SHP77 (cell line): ENCODE data around the gene NOCT.
"Not testable (repeated sequence)": the region's sequence is repeated elsewhere in the genome, so short reads cannot be mapped to it uniquely, and the experiment has no call there.

Experiments
- DNase-seq, 2 experiments: peaks; one replicate each; lab custom pipeline; 2025; lab: John Stamatoyannopoulos, UW

NOCT gene

DNA sequence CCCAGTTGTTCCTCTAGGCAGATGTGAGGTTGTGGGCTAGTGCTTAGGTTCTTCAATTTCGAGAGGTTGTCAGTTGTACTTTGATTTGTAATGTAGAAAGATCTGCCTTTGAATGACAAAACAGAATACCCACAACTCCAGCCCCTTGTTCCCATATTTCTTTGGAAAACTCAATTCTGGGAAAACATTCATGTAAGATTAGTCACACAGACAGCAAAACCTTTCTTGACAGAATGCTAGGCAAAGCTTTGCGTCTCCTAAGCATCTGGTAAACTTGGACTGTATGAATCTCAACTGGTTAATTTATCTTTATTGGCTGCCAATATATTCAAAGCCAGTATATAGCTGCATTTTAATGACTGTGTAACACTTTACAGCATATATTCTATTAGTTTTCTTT is 34.9 kb downstream of the NOCT start:
- no peak for DNase-seq

DNA sequence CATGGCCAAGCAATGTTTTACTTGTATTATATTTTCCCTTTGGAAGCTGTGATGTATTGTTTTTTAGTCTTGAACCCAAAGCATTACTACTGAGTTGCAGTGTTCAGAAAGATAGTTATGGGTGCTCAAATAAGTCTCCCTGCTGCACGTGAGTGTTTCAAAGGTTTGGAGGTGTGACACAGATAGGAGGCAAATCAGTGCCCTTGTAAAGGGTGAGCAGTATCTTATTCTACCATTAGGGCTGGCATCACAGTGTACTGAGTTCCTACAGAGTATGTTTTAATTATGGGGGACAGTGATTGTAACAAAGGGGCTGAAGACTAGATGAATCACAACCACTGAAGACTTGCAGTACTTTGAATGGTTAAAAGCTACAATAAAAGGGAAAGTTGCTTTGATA is 38.3 kb downstream of the NOCT start:
- DNase-seq: no peak

DNA sequence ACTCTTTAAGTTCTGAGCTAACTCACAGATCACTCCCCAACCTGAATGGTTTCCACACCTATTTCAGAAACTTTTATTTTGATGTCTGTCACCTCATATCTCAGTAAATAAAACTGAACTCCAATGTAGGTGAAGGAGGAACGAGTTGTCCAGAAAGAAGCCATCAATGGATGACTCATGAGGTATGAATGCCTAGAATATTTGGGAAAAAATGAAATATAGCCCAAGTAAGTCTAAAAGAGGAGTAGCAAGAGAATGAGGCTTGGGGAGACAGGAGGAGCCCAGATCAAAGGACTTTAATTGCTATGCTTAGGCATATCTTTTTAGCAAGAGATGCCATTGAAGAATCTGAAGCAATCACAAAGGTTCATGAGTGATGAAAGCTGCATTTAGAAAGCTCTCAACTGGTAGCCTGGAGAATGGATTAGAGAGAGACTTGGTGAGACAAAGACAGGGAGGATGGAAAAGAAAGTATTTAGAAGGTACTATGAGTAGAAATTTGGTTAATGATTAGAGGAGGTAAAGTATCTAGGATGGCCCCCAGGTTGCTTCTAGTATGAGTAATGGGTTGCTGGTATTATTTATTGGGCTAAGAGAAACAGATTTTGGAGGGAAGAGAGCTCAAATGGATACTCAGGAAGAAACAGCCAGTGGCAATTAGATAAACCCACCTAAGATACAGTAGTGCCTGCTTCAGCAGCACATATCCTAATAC is 39.4 kb downstream of the NOCT start:
- DNase-seq: no peak

DNA sequence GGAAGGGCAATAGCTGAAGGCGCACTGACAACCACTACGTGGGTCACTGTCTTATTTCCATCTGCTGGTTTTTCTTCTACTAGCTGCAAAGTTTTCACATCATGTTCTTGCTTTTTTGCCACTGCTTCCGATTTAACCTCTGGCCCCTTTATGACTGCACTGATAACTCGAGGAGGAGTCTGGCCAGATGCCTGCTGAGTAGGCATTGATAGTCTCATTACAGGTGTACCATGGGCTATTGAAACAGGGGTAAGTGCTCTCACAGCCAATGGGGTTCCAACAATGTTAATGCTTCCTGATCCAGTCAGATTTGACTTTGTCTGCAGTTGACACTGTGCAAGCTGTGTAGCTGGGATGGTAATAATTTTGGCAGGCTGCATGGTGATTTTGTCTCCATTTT is 43.4 kb downstream of the NOCT start:
- DNase-seq: not testable (repeated sequence)

DNA sequence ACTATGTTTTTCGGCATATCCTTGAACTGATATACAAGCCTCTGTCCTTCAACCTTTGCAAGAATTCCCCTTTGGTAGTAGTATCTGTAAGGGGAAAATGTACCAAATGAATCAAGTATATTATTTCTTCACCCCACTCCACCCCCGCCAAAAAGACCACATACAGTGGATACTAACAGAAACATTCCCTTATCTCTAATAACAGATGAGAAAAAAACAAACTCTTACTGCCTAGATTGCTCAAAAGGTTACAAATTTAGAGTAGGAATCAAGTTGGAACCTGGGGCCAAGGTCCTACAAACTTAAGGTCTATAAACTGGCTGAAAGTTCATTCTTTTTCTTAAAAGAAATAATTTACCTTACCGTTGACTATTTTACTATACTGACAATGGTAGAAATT is 45.0 kb downstream of the NOCT start:
- DNase-seq: no peak

DNA sequence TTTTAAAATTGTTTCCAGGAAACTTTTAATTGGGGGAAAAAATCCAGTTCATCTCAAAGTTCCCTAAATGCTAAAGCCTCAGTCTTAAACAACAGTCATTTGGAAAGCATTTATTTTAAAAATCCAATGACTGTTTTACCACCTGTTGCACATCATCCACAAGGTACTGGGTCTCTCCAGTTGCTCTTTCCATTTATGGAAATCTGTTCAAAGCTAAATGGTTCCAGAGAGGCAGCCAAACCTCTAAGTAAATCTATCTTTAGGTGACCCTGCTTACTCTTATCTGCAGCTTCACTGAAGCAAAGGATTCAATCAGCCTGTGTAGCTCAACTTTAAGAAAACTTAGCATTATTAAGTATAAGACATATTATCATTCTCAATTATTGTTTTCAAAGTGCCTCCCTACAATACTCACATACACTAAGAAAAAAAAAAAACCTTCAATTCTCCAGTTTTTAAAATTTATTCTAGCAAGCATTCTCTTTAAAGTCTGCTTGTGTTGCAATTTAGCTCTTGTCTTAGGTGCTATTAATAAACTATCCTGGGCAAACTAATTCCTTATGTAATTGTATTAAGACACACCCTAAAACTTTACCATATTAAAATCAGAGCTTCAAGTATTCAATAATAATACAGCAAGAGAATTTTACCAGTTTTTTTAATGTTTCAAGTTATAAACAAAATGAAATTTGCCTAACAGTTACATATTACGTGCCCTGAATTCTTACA is 60.6 kb downstream of the NOCT start:
- no peak for DNase-seq

DNA sequence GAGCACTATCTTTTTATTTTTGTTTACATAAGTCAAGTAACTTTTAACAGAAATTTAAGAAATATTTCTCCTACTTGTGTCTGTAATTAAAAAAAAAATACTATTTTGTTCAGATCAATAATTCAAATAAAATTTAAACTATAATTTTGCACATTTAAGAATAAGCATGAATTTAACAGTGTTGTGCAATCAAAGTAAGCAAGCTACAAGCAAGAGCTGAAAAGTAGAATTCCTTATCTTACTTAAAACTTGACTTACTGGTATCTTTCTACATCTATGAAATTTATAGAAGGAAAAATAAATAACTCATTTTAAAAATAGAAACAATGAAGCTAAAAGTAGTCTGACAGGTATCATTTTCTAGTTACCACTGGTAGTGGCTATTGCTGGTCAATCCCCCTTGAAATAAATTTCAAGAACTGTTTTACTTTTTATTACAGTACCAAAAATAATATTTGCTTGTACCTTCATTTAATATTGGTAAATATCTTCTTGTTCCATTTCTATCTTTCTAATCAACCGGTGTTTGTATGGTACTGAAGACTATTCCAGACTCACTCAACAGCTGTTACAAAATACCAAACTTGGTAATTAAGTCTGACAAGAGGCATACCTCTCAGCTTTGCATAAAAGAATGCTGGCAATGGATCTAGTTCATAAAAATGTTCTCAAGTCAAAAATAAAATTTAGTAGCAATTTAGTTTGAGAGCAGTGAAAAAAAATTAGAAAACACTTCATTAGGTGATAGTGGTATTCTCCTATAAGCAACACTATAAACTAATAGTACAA is 62.2 kb downstream of the NOCT start:
- DNase-seq: no peak

DNA sequence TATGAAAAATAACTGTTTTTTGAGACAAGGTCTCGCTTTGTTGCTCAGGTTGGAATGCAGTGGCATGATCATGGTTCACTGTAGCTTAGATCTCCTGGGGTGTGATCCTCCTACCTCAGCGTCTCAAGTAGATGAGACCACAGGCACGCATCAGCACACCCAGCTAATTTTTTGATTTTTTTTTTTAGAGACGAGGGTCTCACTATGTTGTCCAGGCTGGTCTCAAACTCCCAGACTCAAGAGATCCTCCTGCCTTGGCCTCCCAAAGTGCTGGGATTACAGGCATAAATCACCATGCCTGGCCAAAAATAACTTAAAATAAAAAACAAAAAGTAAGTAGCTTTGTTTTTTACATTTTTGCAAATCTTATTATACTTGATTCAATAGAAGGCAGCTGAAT is 63.3 kb downstream of the NOCT start:
- DNase-seq: no peak

DNA sequence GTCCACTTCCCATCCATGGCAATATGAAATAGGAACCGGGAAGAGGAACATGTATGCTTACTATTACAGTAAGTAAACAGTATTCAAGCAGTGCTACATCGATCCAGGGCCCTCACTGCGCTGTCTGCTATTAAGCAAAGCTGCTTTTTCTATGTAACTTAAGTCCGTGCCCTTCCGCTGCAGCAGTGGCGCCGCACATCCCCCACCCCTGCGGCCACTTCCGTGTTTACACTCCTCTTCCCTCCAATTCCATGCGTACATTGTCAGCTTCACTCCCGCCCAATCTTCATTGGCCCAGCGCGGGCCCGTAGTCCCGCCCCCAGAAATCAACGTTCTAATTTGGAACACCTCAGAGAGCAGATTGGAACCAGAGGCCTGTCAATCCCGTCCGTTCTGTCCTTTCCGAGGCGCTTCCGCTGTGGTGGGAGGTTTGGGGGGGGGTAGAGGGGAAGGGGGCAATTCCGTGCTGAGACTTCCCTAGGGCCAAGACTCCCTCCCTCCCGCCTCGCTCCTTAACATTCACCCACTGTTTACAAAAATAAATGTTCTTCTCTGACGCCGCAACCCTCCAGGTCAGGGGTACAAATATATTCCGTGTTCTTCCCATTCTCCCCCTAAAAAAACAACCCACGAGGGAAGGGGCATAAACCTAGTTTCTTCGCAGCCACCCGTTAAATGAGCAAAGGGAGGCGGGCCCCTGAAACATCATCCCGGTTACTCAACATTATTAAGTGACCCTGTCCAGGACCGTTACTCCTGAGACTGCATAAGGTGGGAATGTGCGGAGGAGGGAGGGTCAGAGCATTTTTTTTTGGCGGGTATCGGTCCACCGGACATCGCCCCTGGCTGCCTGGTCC is 67.4 kb downstream of the NOCT start:
- peak; percentile 87 to 89 for DNase-seq

DNA sequence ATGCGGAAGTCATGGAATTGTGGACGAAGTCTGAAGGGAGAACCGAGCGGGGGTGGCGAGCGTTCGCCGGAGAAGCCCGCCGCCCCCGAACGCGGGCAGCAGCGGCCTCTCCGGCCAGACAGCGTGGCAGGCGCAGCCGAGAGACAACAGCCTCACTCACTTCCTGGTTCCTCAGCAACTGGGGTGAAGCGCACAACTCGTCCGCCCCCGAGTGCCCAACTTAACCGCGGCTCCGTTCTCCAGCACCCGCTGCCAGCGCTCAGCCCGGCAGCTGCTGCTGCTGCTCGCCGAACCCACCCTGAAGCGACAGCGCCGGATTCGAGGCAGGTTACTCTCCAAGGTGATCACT is 68.0 kb downstream of the NOCT start:
- DNase-seq: peak in 1 of 2 experiments; percentile 33

DNA sequence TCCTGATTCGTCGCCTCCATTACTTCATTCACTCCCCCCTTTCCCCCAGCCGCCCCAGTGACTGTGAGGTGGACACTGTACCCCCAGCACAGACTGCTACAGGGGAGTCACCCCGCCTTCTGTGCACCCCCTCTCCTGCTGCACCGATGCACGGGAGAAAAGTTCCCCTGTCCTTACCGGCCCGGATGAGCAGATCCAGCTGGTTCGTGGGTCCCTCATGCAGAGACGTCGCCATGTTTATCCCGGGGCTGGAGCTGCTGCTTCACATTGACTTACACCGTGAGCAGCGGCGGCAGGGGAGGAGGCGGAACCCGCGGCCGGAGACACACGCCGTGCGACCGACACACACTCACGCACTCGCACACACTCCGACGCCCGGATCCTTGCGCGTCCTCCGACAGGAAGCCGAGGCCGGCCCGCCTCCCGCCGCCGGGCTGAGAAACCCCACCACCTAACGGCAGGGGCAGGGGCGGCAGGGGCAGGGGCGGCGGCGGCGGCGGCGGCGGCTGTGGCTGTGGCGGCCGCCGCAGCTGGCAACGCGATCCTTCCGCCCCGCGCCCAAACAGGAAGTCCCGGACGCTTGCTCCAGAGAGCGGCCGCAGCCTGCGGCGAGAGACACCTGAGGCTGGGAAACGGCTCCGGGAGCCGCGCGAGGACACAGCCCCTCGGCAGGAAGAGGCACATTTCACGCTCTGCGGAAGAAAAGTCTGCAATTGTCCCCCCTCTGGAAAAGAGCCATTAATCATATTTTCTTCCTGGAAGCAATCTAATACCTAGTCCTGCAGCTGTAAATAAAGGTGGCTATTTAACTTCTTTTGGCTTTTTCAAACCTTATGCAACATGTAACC is 68.6 kb downstream of the NOCT start:
- DNase-seq: peak; percentile 79 to 89

DNA sequence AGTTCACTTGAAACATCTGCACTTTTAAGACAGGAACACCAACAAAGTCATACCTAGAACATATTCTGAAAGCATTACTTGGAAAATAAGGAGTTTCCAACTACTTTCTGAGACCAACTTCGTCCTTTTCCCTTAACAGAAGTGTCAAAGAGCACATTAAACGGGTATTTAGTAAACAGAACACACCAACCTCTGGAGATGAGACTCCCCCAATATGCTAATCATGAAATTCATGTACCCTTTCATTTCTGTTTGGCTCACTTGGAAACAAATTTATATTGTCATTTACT is 69.2 kb downstream of the NOCT start:
- DNase-seq: no peak

DNA sequence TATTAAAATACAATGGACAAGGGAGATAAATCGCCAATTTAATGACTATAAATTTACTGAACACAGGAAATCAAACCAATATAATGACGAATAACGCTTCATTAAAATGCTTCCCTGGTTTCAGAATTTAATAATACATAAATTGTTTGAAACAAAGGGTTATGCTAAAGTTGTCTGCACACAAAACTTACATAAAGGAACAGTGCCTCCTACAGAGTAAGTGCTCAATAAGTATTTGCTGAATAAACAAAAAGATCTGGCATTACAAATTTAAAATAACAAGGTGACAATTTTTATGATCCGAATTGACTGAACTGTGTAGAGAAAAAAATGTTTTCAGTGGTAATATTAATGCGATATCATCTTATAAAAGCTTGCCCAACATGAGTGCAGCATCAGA is 69.6 kb downstream of the NOCT start:
- DNase-seq: no peak

DNA sequence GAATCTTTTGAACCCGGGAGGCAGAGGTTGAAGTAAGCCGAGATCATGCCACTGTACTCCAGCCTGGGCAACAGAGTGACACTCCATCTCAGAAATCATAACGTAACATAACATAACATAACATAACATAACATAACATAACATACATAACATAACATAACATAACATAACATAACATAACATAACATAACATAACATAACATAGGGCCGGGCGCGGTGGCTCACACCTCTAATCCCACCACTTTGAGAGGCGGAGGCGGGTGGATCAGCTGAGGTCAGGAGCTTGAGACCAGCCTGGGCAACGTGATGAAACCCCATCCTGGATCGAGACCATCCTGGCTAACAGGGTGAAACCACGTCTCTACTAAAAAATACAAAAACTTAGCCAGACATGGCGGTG is 76.7 kb downstream of the NOCT start:
- no peak for DNase-seq
